ENCODE data around the gene CDK14.
"Not testable (repeated sequence)": the region's sequence is repeated elsewhere in the genome, so short reads cannot be mapped to it uniquely, and the experiment has no call there.

CDK14 gene

DNA sequence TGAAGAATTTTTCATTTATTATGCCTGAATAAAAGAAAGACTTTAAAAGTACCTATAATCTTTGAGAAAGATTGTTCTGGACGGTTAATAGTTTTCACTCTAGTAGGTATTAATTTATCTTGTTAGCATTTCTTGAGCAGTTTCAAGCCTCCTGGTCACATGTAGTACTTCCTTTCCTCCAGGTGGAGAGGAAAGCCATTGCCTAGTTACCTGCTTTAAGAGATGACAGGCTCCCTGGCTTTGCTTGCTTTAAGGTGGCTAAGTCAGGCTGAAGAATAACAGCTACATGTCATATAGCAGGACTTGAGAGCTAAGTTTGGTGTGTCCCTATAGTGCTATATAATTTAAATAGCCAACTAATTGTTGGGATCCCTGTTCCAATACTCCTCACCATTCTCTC is 160.2 kb downstream of the CDK14 start:
- DNase-seq (ENCODE audit: low read depth) = no peak

DNA sequence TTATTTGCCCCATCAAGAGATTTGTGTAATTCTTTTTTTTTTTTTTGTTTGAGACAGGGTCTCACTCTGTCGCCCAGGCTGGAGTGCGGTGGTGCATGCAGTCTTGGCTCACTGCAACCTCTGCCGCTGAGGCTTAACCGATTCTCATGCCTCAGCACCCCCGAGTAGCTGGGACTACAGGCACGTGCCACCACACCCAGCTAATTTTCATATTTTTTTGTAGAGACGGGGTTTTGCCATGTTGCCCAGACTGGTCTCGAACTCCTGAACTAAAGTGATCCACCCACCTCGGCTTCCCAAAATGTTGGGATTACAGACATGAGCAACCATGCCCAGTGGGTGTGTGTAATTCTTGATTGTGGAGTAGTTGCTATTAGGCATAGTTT is 161.4 kb downstream of the CDK14 start:
- DNase-seq (ENCODE audit: low read depth) = not testable (repeated sequence)

DNA sequence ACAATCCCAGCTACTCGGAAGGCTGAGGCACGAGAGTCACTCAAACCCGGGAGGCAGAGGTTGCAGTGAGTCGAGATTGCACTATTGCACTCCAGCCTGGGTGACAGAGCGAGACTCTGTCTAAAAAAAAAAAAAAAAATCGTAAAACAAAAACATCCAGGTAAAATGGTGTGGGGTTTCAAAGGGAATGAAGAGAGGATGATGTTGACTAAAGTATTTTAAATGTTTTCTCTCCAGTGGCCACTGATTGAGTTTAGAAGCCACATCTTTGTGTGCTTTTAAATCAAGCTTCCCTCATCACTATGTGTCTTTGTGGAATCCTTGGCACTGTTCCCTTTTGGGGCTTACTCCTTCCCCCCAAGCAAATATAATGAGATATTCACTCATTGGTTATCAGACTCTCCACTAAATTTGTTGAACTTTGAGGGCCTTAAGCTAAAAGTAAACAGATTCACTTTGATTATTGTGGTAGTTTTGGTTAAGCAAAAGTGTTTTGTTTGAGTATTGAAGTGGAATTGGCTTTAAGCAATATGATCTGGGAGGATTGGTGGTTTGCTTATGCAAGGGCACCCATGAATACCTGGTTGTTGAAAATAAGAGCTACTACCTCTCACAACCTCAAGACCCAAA is 162.9 kb downstream of the CDK14 start:
- DNase-seq (ENCODE audit: low read depth) = peak; percentile 8

DNA sequence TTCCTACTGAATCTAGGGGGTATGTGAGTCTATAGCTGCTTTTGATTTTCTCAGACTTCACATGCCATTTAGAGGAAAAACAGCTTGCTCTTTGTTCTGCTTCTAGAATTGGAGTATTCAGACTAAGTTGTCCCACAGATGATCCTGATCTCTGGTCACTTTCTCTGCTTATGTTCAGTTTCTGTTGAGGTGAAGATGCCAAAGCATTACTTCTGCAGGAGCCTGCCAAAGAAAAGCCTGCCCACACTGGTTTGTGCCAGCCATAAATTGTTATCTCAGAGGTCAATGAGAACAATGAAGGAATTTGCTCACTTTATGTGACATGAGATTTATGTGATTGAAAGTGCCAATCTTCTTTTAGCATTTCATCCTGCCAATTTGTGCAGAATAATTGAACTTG is 163.6 kb downstream of the CDK14 start:
- no peak for DNase-seq (ENCODE audit: low read depth)

DNA sequence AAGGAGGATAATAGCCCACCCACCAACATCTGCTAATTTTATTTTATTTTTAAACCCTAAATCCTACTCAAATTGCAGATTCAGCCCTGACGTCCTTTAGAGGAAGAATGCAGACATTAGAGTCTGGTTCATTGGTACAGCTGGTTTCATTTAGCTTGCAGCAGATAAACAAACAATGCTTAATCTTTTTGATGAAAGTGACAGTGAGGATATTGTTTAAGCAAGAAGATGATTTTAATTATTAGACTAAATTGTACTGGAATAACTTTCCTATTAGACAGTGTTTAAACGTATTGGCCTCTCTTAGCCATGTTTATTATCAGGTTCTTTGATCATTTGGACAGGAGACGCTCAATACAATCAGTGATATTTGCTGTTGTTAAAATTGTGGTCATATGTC is 164.8 kb downstream of the CDK14 start:
- DNase-seq (ENCODE audit: low read depth) = peak; percentile 10

DNA sequence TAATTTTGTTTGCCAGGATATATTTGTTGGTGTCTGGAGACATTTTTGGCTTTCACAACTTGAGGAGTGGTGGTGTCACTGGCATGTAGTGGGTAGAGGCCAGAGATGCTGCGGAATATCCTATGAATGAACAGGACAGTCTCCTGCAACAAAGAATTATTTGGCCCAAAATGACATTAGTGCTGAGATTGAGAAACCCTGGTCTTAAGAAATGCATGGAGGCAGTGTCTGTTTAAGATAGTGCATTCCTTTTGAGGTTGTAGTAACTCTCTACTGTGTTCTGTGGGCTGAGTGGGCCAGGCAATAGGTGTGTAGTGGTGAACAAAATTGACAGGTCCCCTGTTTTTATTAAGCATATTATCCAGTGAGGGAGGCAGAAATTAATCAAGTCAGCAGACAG is 165.5 kb downstream of the CDK14 start:
- DNase-seq (ENCODE audit: low read depth) = no peak

DNA sequence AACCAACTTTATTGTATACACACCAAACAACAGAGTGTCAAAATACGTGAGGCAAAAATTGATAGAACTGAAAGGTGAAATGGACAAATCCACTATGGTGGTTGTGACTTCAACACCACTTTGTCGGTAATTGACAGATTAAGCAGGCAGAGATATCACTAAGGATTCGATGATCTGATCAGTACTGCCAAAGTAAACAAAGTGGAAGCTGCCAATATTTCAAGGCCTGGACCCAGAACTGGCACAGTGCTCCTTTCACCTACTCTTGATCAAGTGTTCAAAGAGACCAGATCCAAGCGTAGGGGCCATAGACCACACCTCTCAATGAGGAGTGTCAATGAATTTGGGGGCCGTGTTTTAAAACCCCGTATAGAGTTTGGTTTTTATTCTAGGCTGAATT is 167.0 kb downstream of the CDK14 start:
- DNase-seq (ENCODE audit: low read depth) = no peak

DNA sequence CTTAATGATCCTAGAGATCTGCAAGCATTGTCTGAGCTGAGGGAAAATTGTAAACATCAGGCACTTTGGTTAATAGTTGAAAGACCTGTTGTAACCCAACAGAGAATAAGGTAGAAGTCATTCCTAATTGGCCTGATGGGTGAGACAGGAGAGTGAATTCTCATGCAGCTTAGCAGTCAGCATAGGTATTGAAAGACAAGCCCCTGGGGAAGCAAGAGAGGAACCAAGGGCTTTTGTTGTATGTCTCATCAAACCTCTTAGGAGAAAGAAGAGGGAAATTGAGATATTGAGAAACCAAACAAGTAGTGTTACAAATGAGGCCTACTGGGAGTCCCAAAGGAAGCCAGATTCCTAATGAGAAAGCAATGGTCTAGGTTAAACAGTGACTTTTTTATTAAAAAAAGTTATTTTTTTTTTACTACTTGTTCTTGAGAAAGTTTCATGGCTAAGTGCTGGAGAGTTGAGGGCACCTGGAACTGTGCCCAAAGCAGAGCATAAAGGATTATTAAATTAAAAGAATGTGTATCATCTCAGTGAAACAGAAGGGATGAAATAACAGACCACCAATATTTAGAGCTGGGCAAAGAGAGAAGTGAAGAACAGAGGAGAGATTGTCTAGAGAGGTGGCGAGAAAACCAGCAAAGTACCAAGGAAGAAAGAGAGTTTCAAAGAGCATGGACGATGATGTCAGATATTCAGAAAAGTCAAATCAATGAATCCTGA is 168.9 kb downstream of the CDK14 start:
- no peak for DNase-seq (ENCODE audit: low read depth)

DNA sequence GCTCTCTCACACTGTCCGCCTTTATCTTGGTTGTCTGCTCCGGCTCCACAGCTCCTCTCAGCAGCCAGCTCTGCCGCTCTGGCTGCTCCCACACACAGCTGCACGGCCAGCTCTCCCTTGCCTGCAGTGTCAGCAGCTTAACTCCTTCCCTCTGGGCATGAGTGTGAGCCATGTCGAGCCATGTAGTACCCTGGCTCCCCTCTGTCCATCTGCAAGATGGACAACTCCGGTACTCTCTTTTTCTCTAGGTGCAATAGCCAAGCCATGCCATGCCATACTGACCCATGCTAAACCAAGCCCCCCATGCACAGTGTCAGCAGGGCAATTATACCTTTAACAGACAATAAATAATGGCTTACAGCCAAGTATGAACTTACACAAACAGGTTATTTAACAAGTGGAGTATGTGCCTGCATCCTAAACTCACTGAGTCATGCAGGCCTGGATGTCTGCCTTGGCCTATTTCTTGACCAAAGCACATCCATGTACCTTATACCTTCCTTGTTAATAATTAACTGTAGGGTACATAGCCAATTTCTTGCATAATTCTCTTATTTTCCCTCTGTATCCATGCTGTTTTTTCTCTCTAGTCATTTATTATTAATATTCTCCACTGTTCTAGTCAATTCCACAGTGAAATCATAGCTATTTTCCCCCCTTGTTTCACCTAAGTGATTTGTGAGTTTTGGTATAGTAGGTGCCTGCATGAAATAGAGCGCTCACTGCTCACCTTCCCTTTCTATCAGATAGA is 170.9 kb downstream of the CDK14 start:
- no peak for DNase-seq (ENCODE audit: low read depth)

DNA sequence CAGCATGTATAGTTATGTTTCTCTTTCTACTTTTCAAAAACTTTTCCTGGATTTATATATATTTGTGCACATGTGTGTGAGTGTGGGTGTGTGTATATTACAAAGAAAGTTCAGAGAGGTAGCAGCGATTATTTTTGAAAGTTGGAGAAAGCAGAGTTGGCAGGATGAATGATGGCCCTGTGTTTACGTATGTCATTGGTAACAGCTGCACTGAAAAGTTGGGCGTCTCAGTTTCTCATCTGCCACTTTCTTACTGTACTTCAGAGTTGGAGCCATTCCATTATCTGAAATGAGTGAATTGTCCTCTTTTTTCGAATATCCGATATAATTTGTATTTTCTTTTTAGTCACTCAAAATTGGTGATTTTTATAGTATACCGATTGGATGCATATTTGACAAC is 172.2 kb downstream of the CDK14 start:
- DNase-seq (ENCODE audit: low read depth) = no peak

DNA sequence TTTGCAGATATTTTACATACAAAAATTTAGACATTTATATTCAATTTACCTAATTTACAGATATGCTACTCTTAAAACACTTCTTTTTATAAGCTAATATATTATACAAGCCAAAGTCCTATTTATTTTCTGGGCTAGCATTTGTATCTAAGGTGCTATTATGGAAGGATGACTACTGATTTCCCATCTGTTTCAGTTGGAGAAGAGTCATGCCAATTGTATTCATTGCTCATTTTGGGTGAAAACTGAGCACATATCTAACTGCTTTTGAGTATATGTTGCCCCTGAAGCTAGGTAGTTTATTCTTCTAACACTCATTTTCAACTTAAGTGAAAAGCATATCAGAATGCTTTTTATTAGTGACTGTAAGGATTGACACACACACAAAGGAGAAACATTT is 172.9 kb downstream of the CDK14 start:
- DNase-seq (ENCODE audit: low read depth) = no peak

DNA sequence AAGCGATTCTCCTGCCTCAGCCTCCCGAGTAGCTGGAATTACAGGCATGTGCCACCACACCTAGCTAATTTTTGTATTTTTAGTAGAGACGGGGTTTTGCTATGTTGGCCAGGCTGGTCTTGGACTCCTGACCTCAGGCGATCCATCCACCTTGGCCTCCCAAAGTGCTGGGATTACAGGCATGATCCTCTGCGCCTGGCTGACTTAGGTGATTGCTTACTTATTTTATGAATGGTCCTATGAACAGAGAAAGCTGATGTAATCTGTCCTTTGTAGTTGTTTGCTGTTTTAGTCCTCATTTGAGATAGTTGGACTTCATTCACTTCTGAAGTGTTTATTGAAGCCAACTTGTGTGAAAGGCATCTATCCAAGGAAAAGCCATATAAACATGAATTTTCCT is 173.4 kb downstream of the CDK14 start:
- not testable (repeated sequence) for DNase-seq (ENCODE audit: low read depth)

DNA sequence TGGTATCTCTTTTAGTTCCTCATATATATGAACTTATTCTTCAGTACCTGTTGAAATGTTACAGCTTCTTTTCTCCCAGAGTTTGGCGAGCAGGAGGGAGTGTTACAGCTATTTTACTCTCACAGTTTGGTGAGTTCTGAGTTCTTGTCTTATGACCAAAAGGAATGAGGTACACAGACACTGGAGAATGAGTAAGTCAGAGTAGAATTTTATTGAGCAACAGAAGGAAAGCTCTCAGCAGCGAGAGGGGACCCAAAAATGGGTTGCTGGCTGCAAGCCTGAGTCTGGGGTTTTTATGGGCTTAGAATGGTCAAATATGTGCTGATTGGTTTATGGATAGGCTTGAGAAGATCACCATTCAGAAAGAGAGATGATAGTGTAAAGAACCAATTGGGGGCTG is 175.2 kb downstream of the CDK14 start:
- DNase-seq (ENCODE audit: low read depth) = peak; percentile 74

DNA sequence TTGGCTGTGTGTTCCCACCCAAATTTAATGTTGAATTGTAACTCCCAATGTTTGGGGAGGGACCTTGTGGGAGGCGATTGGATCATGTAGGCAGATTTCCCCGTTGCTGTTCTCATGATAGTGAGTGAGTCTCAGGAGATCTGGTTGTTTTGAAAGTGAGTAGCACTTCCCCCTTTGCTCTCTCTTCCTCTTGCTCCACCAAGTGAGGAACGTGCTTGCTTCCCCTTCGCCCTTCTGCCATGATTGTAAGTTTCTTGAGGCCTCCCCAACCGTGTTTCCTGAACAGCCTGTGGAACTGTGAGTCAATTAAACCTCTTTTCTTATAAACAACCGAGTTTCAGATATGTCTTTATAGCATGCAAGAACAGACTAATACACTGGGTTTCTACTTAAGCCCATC is 176.3 kb downstream of the CDK14 start:
- no peak for DNase-seq (ENCODE audit: low read depth)

DNA sequence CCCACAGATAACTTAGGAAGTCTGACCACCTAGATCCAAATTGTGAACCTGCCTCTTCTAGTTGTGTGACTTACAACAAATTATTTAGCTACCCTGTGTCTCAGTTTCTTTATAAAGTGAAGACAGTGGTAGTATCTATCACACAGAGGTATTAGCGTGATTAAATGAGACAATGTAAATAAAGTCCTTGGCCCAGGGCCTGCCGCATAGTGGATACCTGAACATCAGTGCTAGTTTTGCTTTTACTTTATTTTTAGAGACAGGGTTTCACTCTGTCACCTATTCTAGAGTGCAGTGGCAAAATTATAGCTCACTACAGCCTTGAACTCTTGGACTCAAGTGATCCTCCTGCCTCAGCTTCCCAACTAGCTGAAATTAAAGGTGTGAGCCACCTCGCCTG is 177.1 kb downstream of the CDK14 start:
- no peak for DNase-seq (ENCODE audit: low read depth)

DNA sequence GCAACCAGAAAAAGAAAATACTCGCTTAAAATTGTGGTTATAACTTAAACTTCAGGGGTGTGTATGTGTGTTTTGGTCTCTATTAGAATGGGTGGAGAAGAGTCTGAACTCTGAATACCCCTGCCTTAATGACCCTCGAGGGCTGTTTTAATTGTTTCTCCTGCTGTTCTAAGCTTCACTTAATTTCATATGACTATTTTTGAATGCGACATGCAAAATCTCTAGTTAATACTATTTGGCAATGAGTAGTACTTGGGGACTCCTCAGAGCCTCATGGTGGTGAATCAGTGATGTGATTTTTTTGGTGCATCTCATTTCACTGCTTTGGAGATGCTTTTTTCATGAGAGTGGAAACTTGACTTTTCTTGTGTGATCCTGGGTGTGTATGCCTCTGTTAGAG is 178.6 kb downstream of the CDK14 start:
- no peak for DNase-seq (ENCODE audit: low read depth)

DNA sequence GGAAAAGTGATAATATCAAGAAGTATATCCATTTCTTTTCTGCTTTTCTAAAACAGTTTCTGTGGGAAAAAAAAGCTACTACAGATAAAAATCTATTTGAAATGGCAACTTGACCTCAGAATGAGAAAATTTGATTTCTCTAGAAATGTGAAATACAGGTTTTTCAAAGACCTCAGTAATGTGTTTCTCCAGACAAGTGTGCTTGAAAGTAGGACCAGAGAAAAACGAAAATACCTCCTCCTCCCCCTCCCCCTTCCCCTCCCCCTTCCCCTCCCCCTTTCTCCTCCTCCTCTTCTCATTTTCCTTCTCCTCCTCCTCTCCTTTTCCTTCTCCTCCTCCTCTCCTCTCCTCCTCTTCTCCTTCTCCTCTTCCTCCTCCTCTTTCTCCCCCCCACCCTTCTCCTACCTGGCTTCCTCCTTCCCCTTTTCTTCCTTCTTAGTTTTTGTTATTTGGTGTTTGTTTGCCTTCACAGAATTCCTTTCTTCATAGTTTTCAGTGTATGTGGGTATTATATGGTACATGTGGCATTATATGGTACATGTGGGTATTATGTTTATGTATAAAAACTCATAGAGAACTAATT is 179.4 kb downstream of the CDK14 start:
- DNase-seq (ENCODE audit: low read depth) = no peak

DNA sequence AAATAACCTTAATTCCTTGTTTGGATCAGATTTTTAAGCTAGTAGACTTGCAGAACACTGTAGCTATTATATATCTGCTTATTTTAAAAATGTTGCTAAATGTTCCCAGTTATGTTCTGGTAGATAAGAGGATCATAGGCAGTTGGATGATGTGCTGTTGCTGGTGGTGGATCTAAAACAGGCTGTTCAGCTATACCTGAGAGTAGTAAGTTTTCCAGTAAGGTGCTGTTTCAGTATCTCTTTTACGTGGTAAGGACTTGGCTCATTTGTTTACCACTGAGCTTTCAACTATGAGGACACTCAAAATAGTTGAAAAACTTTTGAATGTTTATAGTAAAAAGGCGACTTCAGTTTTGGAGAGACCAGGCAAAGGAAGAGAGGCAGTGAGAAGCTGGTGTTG is 180.9 kb downstream of the CDK14 start:
- no peak for DNase-seq (ENCODE audit: low read depth)

DNA sequence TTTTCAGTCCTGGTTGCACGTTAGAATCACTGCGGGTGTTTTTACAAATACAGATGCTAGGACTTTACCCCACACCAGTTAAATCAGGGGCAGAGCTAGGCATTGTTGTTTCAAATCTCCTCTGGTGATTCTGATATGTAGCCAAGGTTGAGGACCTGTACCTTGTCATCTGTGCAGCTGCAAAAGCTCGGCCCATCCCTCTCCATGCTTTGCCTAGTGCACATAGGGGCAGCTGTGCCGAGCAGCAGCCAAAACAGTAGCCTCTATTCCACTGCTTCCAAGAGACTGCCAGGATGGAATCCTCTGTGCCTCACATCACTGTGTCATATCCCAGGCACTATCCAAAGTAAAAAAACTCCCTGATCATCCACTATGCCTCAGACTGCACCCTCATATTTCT is 181.3 kb downstream of the CDK14 start:
- no peak for DNase-seq (ENCODE audit: low read depth)

DNA sequence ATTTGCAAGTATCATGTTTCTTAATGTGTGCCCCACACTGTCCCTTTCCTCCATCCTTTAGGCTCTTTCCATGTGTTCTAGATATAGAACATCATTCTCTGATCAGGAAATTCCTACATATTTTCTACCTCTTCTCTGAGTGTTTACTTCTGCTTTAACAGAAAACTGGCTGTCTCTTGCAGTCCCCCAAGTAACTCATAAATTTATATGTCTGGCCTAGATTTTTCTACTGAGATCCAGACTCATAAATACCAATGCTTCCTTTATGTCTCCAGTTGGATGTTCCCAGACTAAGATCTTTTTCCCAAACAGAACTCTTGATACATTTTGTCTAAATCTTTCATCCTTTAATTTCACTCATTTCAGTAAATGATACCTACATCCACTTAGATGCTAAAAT is 181.8 kb downstream of the CDK14 start:
- peak; percentile 46 for DNase-seq (ENCODE audit: low read depth)

DNA sequence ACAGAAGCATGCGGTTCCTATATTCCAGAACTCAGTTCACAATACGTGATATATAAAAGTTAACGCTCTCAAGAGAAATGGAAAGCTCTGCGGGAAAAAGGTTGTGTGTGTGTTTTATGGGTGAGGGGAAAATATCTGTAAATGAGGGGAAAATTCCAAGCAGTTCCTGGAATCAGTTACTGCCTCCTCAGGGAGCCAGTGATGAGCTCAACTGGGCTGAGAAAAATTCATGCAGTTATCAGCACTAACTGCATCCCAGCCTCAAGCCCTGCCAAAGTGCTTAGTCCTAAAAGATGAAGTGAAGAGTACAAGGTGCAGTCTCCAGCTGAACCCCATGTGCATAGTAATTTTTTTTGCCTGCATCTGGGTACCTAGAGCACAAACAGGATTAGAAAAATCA is 191.9 kb downstream of the CDK14 start:
- peak; percentile 7 for DNase-seq (ENCODE audit: low read depth)

DNA sequence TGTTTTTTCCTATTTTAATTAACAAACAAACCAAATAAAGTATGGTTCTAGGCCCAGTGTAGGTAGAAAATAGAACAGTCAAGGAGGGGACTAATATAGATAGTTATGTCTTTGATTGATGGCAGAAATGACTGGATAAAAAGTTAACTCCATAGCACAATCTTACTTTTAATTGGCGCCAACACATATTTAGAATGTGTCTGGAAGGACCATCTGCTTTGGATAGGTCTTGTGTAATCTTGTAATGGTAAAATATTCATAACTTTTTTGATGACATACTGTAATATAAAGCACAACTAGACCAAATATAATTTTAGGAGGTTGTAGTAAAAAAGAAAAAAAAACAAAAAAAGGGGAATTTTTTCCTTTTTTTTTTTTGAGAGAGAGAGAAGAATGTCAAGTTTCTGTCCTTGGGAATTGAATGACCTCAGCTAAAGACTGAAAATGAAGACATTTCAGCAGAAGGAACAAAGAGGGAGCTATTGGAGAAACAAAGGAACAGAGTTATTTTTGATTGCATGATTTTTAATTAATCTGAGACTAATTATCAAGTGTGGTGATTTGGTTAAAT is 193.7 kb downstream of the CDK14 start:
- no peak for DNase-seq (ENCODE audit: low read depth)

DNA sequence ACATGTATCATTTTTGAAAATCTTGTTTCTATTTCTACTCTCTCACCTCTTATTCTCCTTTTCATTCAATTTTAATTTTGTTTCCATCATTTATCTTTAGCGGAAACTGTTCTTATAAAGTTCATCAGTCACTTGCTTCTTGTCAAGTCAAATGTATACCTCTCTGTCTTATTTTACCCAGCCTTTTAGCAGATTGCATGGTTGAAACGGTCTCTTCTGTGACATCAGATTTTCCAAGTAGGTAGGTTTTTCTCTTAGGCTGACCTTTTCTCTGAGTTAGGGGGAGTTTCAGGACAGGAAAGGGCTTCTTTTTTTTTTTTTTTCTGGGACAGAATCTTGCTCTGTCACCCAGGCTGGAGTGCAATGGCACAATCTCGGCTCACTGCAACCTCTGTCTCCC is 195.5 kb downstream of the CDK14 start:
- no peak for DNase-seq (ENCODE audit: low read depth)
